ENCODE measurements around the gene KNSTRN. TPM values are rescaled to one million over a fixed set of nuclear protein-coding genes. Genes with fewer than 3 reads are reported as not detected.

The KNSTRN gene
- polyA plus RNA-seq, 1 donor (not counting 4 experiments of a cell fraction or from before 2014, with no cell fraction given): 42.4 TPM

DNA sequence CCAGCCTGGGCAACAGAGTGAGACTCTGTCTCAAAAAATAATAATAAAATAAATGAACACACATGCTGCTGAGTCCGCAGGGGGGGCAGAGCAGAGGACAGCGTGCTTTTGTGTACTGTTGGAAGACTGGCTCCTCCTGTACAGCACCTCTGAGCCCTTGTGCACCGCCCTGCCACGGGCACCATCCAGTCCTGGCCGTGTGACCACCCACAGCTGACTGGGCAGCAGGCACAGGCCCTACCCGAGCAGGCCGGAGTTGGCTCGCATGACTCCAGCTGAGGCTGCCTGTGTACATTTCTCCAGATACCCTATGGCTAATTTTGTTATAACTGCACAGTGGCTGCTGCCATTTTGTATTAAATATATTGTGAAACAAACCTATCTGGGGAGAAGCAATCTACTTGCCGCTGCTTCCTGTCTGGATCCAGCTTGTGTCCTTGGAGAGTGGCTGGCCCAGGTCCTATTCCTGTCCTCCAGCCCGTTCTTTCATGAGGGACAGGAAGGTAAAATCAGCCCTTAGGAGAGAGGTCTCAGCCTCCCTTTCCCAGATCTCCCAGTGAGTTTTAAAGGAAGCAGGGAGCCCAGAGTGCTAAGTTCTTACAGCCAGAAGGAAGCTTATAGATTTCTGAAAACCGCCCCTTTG, 37.7 kb downstream of the KNSTRN start:
- no peak overlapping the region for H3K27ac ChIP-seq (ENCODE audit: control insufficient read depth, insufficient read depth, low read length)
- H2AFZ ChIP-seq (ENCODE audit: control insufficient read depth, low read length): no peak overlapping the region
- H3K4me1 ChIP-seq (ENCODE audit: control insufficient read depth, extremely low read depth, insufficient read depth, low read length): peaks cover 17% of the 10 kb centered on the region
- no peaks in the 10 kb centered on the region for H3K9me3 ChIP-seq (ENCODE audit: control insufficient read depth, low read depth, low read length)
- H3K4me3 ChIP-seq (ENCODE audit: control insufficient read depth in 2 of 3, extremely low read depth in 1 of 3, insufficient read depth in 2 of 3, low read depth in 1 of 3, low read length in 3 of 3): no peak overlapping the region
- dilution Hi-C loops (cut with MboI; ENCODE audit: extremely low pct_ligation_motif_present, low sequenced_read_pairs): no loop called here
- H3K9me1 ChIP-seq (ENCODE audit: control insufficient read depth, extremely low read depth, insufficient read depth, low read length): no peaks in the 10 kb centered on the region
- FAIRE-seq (no peak), DNase-seq (ENCODE audit: low read depth, low spot score) (no peak)
- H3K36me3 ChIP-seq (ENCODE audit: control insufficient read depth in 2 of 2, extremely low read depth in 1 of 2, insufficient read depth in 2 of 2, low read length in 2 of 2): peaks cover 4 to 6% of the 10 kb centered on the region in 2 experiments
- no peaks in the 10 kb centered on the region for H4K20me1 ChIP-seq (ENCODE audit: control insufficient read depth, extremely low read depth, insufficient read depth, low read length)
- no peak overlapping the region for H3K9ac ChIP-seq (ENCODE audit: control insufficient read depth, extremely low read depth, insufficient read depth, low read length)
- peak overlapping the region; percentile 56 for H3K4me2 ChIP-seq (ENCODE audit: control insufficient read depth, extremely low read depth, insufficient read depth, low read depth, low read length)
- TF ChIP-seq, protein P1, sequence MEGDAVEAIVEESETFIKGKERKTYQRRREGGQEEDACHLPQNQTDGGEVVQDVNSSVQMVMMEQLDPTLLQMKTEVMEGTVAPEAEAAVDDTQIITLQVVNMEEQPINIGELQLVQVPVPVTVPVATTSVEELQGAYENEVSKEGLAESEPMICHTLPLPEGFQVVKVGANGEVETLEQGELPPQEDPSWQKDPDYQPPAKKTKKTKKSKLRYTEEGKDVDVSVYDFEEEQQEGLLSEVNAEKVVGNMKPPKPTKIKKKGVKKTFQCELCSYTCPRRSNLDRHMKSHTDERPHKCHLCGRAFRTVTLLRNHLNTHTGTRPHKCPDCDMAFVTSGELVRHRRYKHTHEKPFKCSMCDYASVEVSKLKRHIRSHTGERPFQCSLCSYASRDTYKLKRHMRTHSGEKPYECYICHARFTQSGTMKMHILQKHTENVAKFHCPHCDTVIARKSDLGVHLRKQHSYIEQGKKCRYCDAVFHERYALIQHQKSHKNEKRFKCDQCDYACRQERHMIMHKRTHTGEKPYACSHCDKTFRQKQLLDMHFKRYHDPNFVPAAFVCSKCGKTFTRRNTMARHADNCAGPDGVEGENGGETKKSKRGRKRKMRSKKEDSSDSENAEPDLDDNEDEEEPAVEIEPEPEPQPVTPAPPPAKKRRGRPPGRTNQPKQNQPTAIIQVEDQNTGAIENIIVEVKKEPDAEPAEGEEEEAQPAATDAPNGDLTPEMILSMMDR (optimal IDR thresholded peaks at IDR 0.05 in 1 of 3, IDR thresholded peaks at IDR 0.05 in 1 of 3, conservative IDR thresholded peaks at IDR 0.05 in 1 of 3; ENCODE audit: extremely low read depth in 1 of 3, insufficient read depth in 2 of 3, low read length in 3 of 3): no peak
- TF ChIP-seq EZH2 (IDR thresholded peaks at IDR 0.05; ENCODE audit: low read length): no peak
- no peaks in the 10 kb centered on the region for H3K79me2 ChIP-seq (ENCODE audit: control insufficient read depth, insufficient read depth, low read length)
- H3K27me3 ChIP-seq (ENCODE audit: control insufficient read depth, extremely low read depth, insufficient read depth, low read length): no peaks in the 10 kb centered on the region

DNA sequence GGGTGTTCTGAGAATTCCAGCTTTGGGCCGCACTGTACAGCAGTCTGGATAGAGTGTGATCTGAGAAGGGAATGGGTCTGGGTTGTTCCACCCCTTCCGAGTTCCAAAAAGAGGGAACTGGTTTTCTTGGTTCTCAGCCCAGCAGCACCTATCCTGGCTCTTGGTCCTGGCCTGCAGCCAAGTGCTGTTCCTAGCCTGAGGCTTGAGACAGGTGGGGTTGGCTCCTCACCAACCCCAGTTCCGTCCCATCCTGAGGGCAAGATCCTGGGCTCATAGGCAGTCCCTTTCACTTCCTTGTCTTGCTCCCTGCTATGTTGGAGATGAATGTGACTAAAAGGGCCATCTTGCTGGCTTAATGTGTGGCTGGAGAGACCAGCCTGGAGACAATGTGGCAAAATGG, 38.3 kb downstream of the KNSTRN start:
- Histone ChIP-seq H3K79me2 (ENCODE audit: control insufficient read depth, insufficient read depth, low read length) (no peaks in the 10 kb centered on the region), H3K9me1 (ENCODE audit: control insufficient read depth, extremely low read depth, insufficient read depth, low read length) (no peaks in the 10 kb centered on the region), H4K20me1 (ENCODE audit: control insufficient read depth, extremely low read depth, insufficient read depth, low read length) (no peaks in the 10 kb centered on the region), H3K4me1 (ENCODE audit: control insufficient read depth, extremely low read depth, insufficient read depth, low read length) (peaks cover 17% of the 10 kb centered on the region), H3K9ac (ENCODE audit: control insufficient read depth, extremely low read depth, insufficient read depth, low read length) (no peak overlapping the region), H3K4me2 (ENCODE audit: control insufficient read depth, extremely low read depth, insufficient read depth, low read depth, low read length) (peak overlapping the region; percentile 56), H2AFZ (ENCODE audit: control insufficient read depth, low read length) (no peak overlapping the region), H3K4me3 (ENCODE audit: control insufficient read depth in 2 of 3, extremely low read depth in 1 of 3, insufficient read depth in 2 of 3, low read depth in 1 of 3, low read length in 3 of 3) (no peak overlapping the region), H3K27me3 (ENCODE audit: control insufficient read depth, extremely low read depth, insufficient read depth, low read length) (no peaks in the 10 kb centered on the region), H3K9me3 (ENCODE audit: control insufficient read depth, low read depth, low read length) (no peaks in the 10 kb centered on the region), H3K36me3 (ENCODE audit: control insufficient read depth in 2 of 2, extremely low read depth in 1 of 2, insufficient read depth in 2 of 2, low read length in 2 of 2) (peaks cover under 1 to 3% of the 10 kb centered on the region in 2 experiments), H3K27ac (ENCODE audit: control insufficient read depth, insufficient read depth, low read length) (no peak overlapping the region)
- dilution Hi-C loops (cut with MboI; ENCODE audit: extremely low pct_ligation_motif_present, low sequenced_read_pairs): no loop called here
- peak; percentile 62 for DNase-seq (ENCODE audit: low read depth, low spot score)
- TF ChIP-seq, protein P1 (optimal IDR thresholded peaks at IDR 0.05 in 1 of 3, IDR thresholded peaks at IDR 0.05 in 1 of 3, conservative IDR thresholded peaks at IDR 0.05 in 1 of 3; ENCODE audit: extremely low read depth in 1 of 3, insufficient read depth in 2 of 3, low read length in 3 of 3): no peak
- no peak for TF ChIP-seq EZH2 (IDR thresholded peaks at IDR 0.05; ENCODE audit: low read length)
- peak; percentile 92 for FAIRE-seq

Data from keratinocyte (primary cell).